Measurements from ENCODE around the gene CD6.

The CD6 gene

GRCh38 chr11:60971520-60971919 lies at the start of gene CD6:
Gene CD6 (plus strand): TSS chr11:60971680. CDS start chr11:60971866, 186 bp downstream.
- no peaks in the 10 kb centered on the region for H3K27me3 ChIP-seq (ENCODE audit: control insufficient read depth in 2 of 2, insufficient read depth in 2 of 2, low read length in 2 of 2)
- peak within 1 kb of the TSS in 1 of 2 donors; percentile 57 for H3K27ac ChIP-seq (ENCODE audit: low read depth in 2 of 2, low read length in 2 of 2)
- H3K4me1 ChIP-seq (ENCODE audit: control insufficient read depth in 2 of 2, insufficient read depth in 2 of 2, low read length in 2 of 2): no peaks in the 10 kb centered on the region
- peak within 1 kb of the TSS; percentile 36 to 62 for H3K4me3 ChIP-seq (ENCODE audit: low read length in 2 of 2)
- H3K9ac ChIP-seq (ENCODE audit: low read depth in 1 of 2, low read length in 2 of 2): peak within 1 kb of the TSS in 1 of 2 donors; percentile 63
- H3K36me3 ChIP-seq (ENCODE audit: control insufficient read depth in 2 of 2, insufficient read depth in 2 of 2, low read length in 2 of 2): no peaks in the 10 kb centered on the region
- H3K9me3 ChIP-seq (ENCODE audit: control insufficient read depth in 2 of 2, low read length in 2 of 2): peaks cover 0 to 1% of the 10 kb centered on the region in 2 donors

- no peaks in the 10 kb centered on the region for H3K9me3 ChIP-seq (ENCODE audit: control insufficient read depth in 2 of 2, low read length in 2 of 2)
- H3K27ac ChIP-seq (ENCODE audit: low read depth in 2 of 2, low read length in 2 of 2): no peak overlapping the region
- H3K4me1 ChIP-seq (ENCODE audit: control insufficient read depth in 2 of 2, insufficient read depth in 2 of 2, low read length in 2 of 2): peaks cover 12% of the 10 kb centered on the region in 2 donors
- peaks cover 20 to 35% of the 10 kb centered on the region in 2 donors for H3K36me3 ChIP-seq (ENCODE audit: control insufficient read depth in 2 of 2, insufficient read depth in 2 of 2, low read length in 2 of 2)
- H3K9ac ChIP-seq (ENCODE audit: low read depth in 1 of 2, low read length in 2 of 2): no peak overlapping the region
- H3K4me3 ChIP-seq (ENCODE audit: low read length in 2 of 2): no peak overlapping the region
- peaks cover 0 to 4% of the 10 kb centered on the region in 2 donors for H3K27me3 ChIP-seq (ENCODE audit: control insufficient read depth in 2 of 2, insufficient read depth in 2 of 2, low read length in 2 of 2)
Observed at GRCh38 chr11:60921777-60922335, 49.6 kb upstream of the CD6 start.

- Histone ChIP-seq H3K4me1 (ENCODE audit: control insufficient read depth in 2 of 2, insufficient read depth in 2 of 2, low read length in 2 of 2) (peaks cover 12% of the 10 kb centered on the region in 2 donors), H3K9ac (ENCODE audit: low read depth in 1 of 2, low read length in 2 of 2) (no peak overlapping the region), H3K36me3 (ENCODE audit: control insufficient read depth in 2 of 2, insufficient read depth in 2 of 2, low read length in 2 of 2) (peaks cover 20 to 33% of the 10 kb centered on the region in 2 donors), H3K9me3 (ENCODE audit: control insufficient read depth in 2 of 2, low read length in 2 of 2) (no peaks in the 10 kb centered on the region), H3K27me3 (ENCODE audit: control insufficient read depth in 2 of 2, insufficient read depth in 2 of 2, low read length in 2 of 2) (peaks cover 0 to 4% of the 10 kb centered on the region in 2 donors), H3K4me3 (ENCODE audit: low read length in 2 of 2) (no peak overlapping the region), H3K27ac (ENCODE audit: low read depth in 2 of 2, low read length in 2 of 2) (no peak overlapping the region)
Observed at GRCh38 chr11:60922906-60923305, 48.6 kb upstream of the CD6 start.

GRCh38 chr11:60923326-60923725 lies 48.2 kb upstream of the CD6 start:
- no peak overlapping the region for H3K9ac ChIP-seq (ENCODE audit: low read depth in 1 of 2, low read length in 2 of 2)

GRCh38 chr11:60923800-60924109 lies 47.7 kb upstream of the CD6 start:
- peaks cover 20 to 31% of the 10 kb centered on the region in 2 donors for H3K36me3 ChIP-seq (ENCODE audit: control insufficient read depth in 2 of 2, insufficient read depth in 2 of 2, low read length in 2 of 2)
- H3K9ac ChIP-seq (ENCODE audit: low read depth in 1 of 2, low read length in 2 of 2): no peak overlapping the region
- H3K4me3 ChIP-seq (ENCODE audit: low read length in 2 of 2): peak overlapping the region; percentile 51 to 62
- H3K27ac ChIP-seq (ENCODE audit: low read depth in 2 of 2, low read length in 2 of 2): no peak overlapping the region
- peaks cover 0 to 4% of the 10 kb centered on the region in 2 donors for H3K27me3 ChIP-seq (ENCODE audit: control insufficient read depth in 2 of 2, insufficient read depth in 2 of 2, low read length in 2 of 2)
- H3K4me1 ChIP-seq (ENCODE audit: control insufficient read depth in 2 of 2, insufficient read depth in 2 of 2, low read length in 2 of 2): peaks cover 12% of the 10 kb centered on the region in 2 donors
- no peaks in the 10 kb centered on the region for H3K9me3 ChIP-seq (ENCODE audit: control insufficient read depth in 2 of 2, low read length in 2 of 2)

More at GRCh38 chr11:60923326-60923725, 48.2 kb upstream of the CD6 start:
- H3K27me3 ChIP-seq (ENCODE audit: control insufficient read depth in 2 of 2, insufficient read depth in 2 of 2, low read length in 2 of 2): peaks cover 0 to 4% of the 10 kb centered on the region in 2 donors
- peaks cover 12% of the 10 kb centered on the region in 2 donors for H3K4me1 ChIP-seq (ENCODE audit: control insufficient read depth in 2 of 2, insufficient read depth in 2 of 2, low read length in 2 of 2)
- H3K36me3 ChIP-seq (ENCODE audit: control insufficient read depth in 2 of 2, insufficient read depth in 2 of 2, low read length in 2 of 2): peaks cover 20 to 31% of the 10 kb centered on the region in 2 donors
- no peaks in the 10 kb centered on the region for H3K9me3 ChIP-seq (ENCODE audit: control insufficient read depth in 2 of 2, low read length in 2 of 2)
- H3K4me3 ChIP-seq (ENCODE audit: low read length in 2 of 2): no peak overlapping the region
- H3K27ac ChIP-seq (ENCODE audit: low read depth in 2 of 2, low read length in 2 of 2): no peak overlapping the region

GRCh38 chr11:60924110-60924905 lies 47.2 kb upstream of the CD6 start, which contains the start of gene TMEM132A:
Gene TMEM132A (plus strand): TSS chr11:60924460. CDS start chr11:60924634, 174 bp downstream.
- Histone ChIP-seq H3K9me3 (ENCODE audit: control insufficient read depth in 2 of 2, low read length in 2 of 2) (no peaks in the 10 kb centered on the region), H3K4me3 (ENCODE audit: low read length in 2 of 2) (peak within 1 kb of the TSS; percentile 51 to 62), H3K9ac (ENCODE audit: low read depth in 1 of 2, low read length in 2 of 2) (peak within 1 kb of the TSS; percentile 17 to 41), H3K4me1 (ENCODE audit: control insufficient read depth in 2 of 2, insufficient read depth in 2 of 2, low read length in 2 of 2) (peaks cover 12% of the 10 kb centered on the region in 2 donors), H3K36me3 (ENCODE audit: control insufficient read depth in 2 of 2, insufficient read depth in 2 of 2, low read length in 2 of 2) (peaks cover 20 to 31% of the 10 kb centered on the region in 2 donors), H3K27me3 (ENCODE audit: control insufficient read depth in 2 of 2, insufficient read depth in 2 of 2, low read length in 2 of 2) (peaks cover 0 to 4% of the 10 kb centered on the region in 2 donors), H3K27ac (ENCODE audit: low read depth in 2 of 2, low read length in 2 of 2) (no peak within 1 kb of the TSS)

GRCh38 chr11:60924906-60925853 lies 46.3 kb upstream of the CD6 start:
- peaks cover 12% of the 10 kb centered on the region in 2 donors for H3K4me1 ChIP-seq (ENCODE audit: control insufficient read depth in 2 of 2, insufficient read depth in 2 of 2, low read length in 2 of 2)

GRCh38 chr11:60925868-60926267 lies 45.6 kb upstream of the CD6 start:
- Histone ChIP-seq H3K9me3 (ENCODE audit: control insufficient read depth in 2 of 2, low read length in 2 of 2) (no peaks in the 10 kb centered on the region), H3K27ac (ENCODE audit: low read depth in 2 of 2, low read length in 2 of 2) (no peak overlapping the region), H3K36me3 (ENCODE audit: control insufficient read depth in 2 of 2, insufficient read depth in 2 of 2, low read length in 2 of 2) (peaks cover 10 to 17% of the 10 kb centered on the region in 2 donors), H3K4me1 (ENCODE audit: control insufficient read depth in 2 of 2, insufficient read depth in 2 of 2, low read length in 2 of 2) (peaks cover 12% of the 10 kb centered on the region in 2 donors), H3K27me3 (ENCODE audit: control insufficient read depth in 2 of 2, insufficient read depth in 2 of 2, low read length in 2 of 2) (peaks cover 0 to 4% of the 10 kb centered on the region in 2 donors), H3K4me3 (ENCODE audit: low read length in 2 of 2) (no peak overlapping the region), H3K9ac (ENCODE audit: low read depth in 1 of 2, low read length in 2 of 2) (no peak overlapping the region)

More at GRCh38 chr11:60924906-60925853, 46.3 kb upstream of the CD6 start:
- H3K9me3 ChIP-seq (ENCODE audit: control insufficient read depth in 2 of 2, low read length in 2 of 2): no peaks in the 10 kb centered on the region
- peak overlapping the region; percentile 51 to 61 for H3K4me3 ChIP-seq (ENCODE audit: low read length in 2 of 2)
- peaks cover 0 to 4% of the 10 kb centered on the region in 2 donors for H3K27me3 ChIP-seq (ENCODE audit: control insufficient read depth in 2 of 2, insufficient read depth in 2 of 2, low read length in 2 of 2)
- H3K27ac ChIP-seq (ENCODE audit: low read depth in 2 of 2, low read length in 2 of 2): no peak overlapping the region
- peaks cover 17 to 23% of the 10 kb centered on the region in 2 donors for H3K36me3 ChIP-seq (ENCODE audit: control insufficient read depth in 2 of 2, insufficient read depth in 2 of 2, low read length in 2 of 2)
- H3K9ac ChIP-seq (ENCODE audit: low read depth in 1 of 2, low read length in 2 of 2): peak overlapping the region; percentile 17 to 41

GRCh38 chr11:60926500-60926899 lies 45.0 kb upstream of the CD6 start:
- Histone ChIP-seq H3K27ac (ENCODE audit: low read depth in 2 of 2, low read length in 2 of 2) (no peak overlapping the region), H3K27me3 (ENCODE audit: control insufficient read depth in 2 of 2, insufficient read depth in 2 of 2, low read length in 2 of 2) (peaks cover 0 to 4% of the 10 kb centered on the region in 2 donors), H3K36me3 (ENCODE audit: control insufficient read depth in 2 of 2, insufficient read depth in 2 of 2, low read length in 2 of 2) (peaks cover 5 to 10% of the 10 kb centered on the region in 2 donors), H3K4me3 (ENCODE audit: low read length in 2 of 2) (no peak overlapping the region), H3K4me1 (ENCODE audit: control insufficient read depth in 2 of 2, insufficient read depth in 2 of 2, low read length in 2 of 2) (peaks cover 12% of the 10 kb centered on the region in 2 donors), H3K9ac (ENCODE audit: low read depth in 1 of 2, low read length in 2 of 2) (no peak overlapping the region), H3K9me3 (ENCODE audit: control insufficient read depth in 2 of 2, low read length in 2 of 2) (no peaks in the 10 kb centered on the region)

Measured in mucosa of rectum (tissue), 2 donors.